Activated CD4-positive, alpha-beta T cell treated with anti-CD3 and anti-CD28 coated beads for 48 hours (primary cell): ENCODE results near the gene FH.

Experiments
- DNase-seq: peaks from one replicate; pipeline ENCODE4 v3.0.0-alpha.2; 2020

Gene FH

GRCh38 chr1:241520080-241520465, 518 bp upstream of the FH start:
- DNase-seq, result no peak

- DNase-seq, result peak; percentile 44
Measured at GRCh38 chr1:241518476-241519307, 863 bp downstream of the FH start.

- no peak for DNase-seq
Measured at GRCh38 chr1:241513378-241513777, 6.2 kb downstream of the FH start.

GRCh38 chr1:241507189-241507863, 12.2 kb downstream of the FH start:
- no peak for DNase-seq

GRCh38 chr1:241503444-241503843, 16.1 kb downstream of the FH start:
- DNase-seq, result peak; percentile 47

GRCh38 chr1:241499910-241500309, 19.6 kb downstream of the FH start:
- DNase-seq, result no peak

GRCh38 chr1:241495741-241496140, 23.8 kb downstream of the FH start:
- no peak for DNase-seq

- DNase-seq, result no peak
Measured at GRCh38 chr1:241488739-241489138, 30.8 kb downstream of the FH start.

- no peak for DNase-seq
Measured at GRCh38 chr1:241485554-241485992, 34.0 kb downstream of the FH start.

GRCh38 chr1:241485145-241485544, 34.4 kb downstream of the FH start:
- no peak for DNase-seq

GRCh38 chr1:241482761-241483250, 36.7 kb downstream of the FH start:
- no peak for DNase-seq

GRCh38 chr1:241479294-241479693, 40.3 kb downstream of the FH start:
- DNase-seq, result no peak

- DNase-seq, result no peak
Measured at GRCh38 chr1:241475671-241476070, 43.9 kb downstream of the FH start.

- no peak for DNase-seq
Measured at GRCh38 chr1:241473026-241473425, 46.5 kb downstream of the FH start.

- no peak for DNase-seq
Measured at GRCh38 chr1:241470908-241471590, 48.5 kb downstream of the FH start.

- DNase-seq, result no peak
Measured at GRCh38 chr1:241470361-241470760, 49.2 kb downstream of the FH start.

- DNase-seq, result no peak
Measured at GRCh38 chr1:241465673-241466072, 53.9 kb downstream of the FH start.

GRCh38 chr1:241464985-241465384, 54.6 kb downstream of the FH start:
- no peak for DNase-seq

GRCh38 chr1:241462391-241462790, 57.2 kb downstream of the FH start:
- no peak for DNase-seq

- DNase-seq, result no peak
Measured at GRCh38 chr1:241460098-241460873, 59.3 kb downstream of the FH start.

GRCh38 chr1:241459186-241459802, 60.3 kb downstream of the FH start:
- DNase-seq, result no peak

GRCh38 chr1:241457421-241457820, 62.1 kb downstream of the FH start:
- DNase-seq, result no peak
